GM21528 (cell line): Measurements from ENCODE around the gene LDLRAP1.
"Not testable (repeated sequence)": the region's sequence is repeated elsewhere in the genome, so short reads cannot be mapped to it uniquely, and the experiment has no call there.

Source experiments
- ATAC-seq: cut with Tn5 transposase; IDR thresholded peaks from one replicate; pipeline ENCODE4 v1.9.1; 2021; ENCODE audit warnings: mild to moderate bottlenecking, moderate library complexity; ENCODE audit not compliant: unreplicated experiment, low FRiP score

Gene LDLRAP1

GRCh38 chr1:25572708-25573590, 29.5 kb downstream of the LDLRAP1 start:
- ATAC-seq = no peak

DNA sequence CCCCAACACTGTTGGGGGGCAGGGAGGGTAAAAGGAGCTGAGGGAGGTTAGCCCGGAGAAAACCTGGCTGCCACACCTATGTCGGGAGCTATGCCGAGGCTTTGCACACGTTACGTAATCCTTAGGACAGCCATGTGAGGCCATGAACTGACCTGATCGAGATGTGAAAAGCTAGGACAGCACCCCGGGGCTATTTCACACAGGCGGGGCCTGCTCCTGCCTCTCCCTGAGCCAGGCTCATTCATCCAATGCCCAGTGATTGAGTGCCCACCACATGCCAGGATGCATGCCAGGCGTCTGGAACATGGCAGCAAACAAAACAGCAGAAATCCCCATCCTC, 30.2 kb downstream of the LDLRAP1 start:
- no peak for ATAC-seq

GRCh38 chr1:25573961-25574360, 30.6 kb downstream of the LDLRAP1 start:
- ATAC-seq = no peak

- ATAC-seq = no peak
These were observed 31.8 kb downstream of the LDLRAP1 start for GRCh38 chr1:25575191-25575590.

- ATAC-seq = no peak
These were observed 33.2 kb downstream of the LDLRAP1 start for GRCh38 chr1:25576459-25577133.

GRCh38 chr1:25577134-25577920, 33.9 kb downstream of the LDLRAP1 start:
- no peak for ATAC-seq

GRCh38 chr1:25579292-25580252, 36.2 kb downstream of the LDLRAP1 start:
- no peak for ATAC-seq

DNA sequence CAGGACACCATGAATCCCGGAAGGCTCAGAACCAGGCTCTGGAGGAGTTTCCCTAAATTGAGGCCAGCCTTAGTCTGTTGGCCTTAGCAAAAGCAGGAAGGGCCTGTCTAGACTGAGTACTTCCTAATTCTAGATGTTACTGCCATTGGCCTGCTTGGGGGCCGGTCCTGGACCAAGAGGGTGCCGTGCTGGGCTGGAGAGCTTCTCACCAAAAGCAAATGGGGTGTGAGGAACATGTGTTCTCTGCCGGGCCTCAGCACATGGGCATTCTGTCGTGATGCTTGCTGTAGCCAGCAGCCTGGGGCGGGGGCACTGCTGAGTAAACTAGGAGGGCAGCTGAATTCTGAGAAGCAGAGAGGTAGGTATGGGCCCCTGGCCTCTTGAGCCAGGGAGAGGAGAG, 37.5 kb downstream of the LDLRAP1 start:
- no peak for ATAC-seq

DNA sequence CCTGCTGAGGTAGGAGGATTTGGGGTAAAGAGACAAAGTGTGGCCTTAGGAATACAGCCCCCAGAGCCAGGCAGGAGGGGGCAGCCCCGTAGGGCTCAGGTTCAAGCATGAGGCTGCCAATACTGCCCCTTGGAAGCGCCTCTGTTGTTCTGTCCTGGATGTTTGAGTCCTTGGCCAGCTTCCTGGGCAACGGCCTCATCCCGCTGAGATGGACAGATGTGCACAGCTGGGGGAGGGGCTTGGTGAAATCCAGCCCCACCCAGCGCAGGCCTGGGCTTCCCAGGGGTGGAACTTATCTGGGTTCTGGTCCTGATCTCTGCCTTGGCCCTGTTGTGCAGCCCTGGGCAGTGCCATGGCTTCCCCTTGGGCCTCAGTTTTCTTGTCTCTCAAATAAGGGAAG, 38.4 kb downstream of the LDLRAP1 start:
- ATAC-seq = no peak

GRCh38 chr1:25583519-25584370, 40.3 kb downstream of the LDLRAP1 start:
- ATAC-seq = no peak

DNA sequence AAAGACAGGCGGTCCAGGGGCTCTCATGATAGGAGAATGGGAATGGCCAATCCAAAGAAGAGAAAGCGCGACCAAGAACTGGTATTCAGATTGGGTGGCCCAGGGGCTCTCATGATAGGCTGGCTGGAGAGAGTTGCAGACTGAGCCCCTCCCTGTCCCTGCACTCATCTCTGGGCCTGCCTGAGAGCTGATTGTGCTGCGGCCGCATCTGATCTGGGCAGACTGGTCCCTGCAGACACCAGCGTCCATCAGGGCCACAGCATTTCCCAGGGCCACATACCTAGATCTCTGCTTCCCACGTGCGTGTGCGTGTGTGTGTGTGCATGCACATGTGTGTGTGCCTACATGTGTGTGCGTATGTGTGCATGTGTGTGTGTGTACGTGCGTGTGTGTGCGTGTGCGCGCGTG, 42.8 kb downstream of the LDLRAP1 start:
- ATAC-seq = no peak

DNA sequence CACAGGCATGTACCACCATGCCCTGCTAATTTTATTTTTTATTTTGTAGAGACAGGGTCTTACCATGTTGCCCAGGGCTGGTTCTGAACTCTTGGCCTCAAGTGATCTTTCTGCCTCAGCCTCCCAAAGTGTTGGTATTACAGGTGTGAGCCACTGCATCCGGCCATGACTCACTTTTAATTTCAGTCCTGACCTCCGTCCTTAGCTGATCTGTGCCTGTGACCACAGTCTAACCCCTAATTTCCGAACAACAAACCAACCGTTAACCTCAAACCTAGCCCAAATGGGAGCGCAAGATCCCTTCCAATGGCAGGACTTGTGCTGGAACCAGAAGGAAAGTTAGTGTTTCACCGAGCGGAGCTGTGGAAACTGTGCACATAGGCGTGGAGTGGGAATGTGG, 43.9 kb downstream of the LDLRAP1 start:
- ATAC-seq = no peak

DNA sequence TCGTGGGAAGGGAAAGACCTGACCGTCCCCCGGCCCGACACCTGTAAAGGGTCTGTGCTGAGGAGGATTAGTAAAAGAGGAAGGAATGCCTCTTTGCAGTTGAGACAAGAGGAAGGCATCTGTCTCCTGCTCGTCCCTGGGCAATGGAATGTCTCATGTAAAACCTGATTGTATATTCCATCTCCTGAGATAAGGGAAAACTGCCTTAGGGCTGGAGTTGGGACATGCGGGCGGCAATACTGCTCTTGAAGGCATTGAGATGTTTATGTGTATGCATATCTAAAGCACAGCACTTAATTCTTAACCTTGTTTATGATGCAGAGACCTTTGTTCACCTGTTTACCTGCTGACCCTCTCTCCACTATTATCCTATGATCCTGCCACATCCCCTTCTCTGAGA, 44.8 kb downstream of the LDLRAP1 start:
- not testable (repeated sequence) for ATAC-seq

DNA sequence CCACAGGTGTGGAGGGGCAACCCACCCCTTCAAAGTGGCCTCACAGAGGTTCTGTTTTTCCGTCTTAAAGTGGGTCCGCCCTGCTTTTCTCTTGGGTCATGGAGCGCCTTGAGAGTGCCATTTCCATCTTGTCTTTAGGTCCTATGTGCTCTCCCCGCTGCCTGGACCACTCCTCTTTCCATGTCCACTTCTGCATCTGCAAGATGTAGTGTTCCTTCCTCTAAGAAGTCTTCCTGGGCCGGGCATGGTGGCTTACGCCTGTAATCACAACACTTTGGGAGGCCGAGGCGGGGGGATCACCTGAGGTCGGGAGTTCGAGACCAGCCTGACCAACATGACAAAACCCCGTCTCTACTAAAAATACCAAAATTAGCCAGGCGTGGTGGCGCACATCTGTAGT, 45.4 kb downstream of the LDLRAP1 start:
- ATAC-seq = not testable (repeated sequence)

DNA sequence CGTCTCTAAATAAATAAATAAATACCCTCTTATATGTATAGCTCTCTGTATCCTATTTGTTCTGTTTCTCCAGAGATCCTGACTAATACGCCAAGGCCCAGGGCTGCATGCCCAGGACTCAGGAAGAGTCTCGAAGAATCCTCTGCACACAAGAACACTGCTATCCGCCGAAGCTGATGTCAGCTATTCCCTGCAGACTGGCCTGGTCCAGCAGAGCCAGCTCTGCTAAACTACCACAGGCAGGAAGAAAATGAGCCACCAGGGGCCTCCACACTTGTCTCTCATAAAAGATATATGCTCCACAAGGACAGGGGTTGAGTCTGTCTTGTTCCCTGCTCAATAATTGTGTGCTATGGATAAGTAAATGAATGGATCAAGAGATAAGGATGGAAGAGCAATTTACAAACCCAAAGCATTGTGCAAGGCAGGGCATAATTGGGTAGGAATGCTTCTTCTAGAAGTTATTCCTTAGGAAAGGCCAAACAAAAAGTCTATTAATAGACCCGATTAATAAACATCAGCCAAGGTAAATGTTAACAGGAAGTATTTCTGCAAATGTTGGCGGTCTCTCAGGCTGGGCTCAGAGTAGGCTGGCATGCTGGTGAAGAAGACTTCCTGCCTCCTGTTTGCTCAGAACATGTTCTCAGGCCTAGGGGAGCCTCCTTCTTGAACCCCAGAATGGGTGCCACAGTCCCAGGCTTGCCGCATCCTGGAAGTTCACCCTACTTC, 46.9 kb downstream of the LDLRAP1 start:
- no peak for ATAC-seq

DNA sequence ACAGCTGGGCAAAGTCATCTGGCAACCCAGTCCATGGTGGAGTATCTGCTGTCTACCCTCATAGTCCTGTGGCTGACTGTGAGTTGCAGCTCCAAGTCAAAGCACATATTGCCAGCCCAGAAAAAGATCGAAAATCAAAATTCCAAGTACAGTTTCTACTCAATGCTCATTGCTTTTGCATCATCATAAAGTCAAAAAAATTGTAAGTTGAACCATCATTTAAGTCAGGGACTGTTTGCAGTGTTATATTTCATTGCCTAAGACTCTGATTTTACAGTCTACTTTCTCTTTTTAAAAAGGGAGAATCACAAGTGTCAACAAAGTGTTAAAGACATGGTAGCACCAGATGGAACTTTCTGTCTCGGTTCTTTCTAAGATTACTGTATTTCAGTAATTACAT, 50.5 kb downstream of the LDLRAP1 start:
- ATAC-seq = no peak

GRCh38 chr1:25594971-25595370, 51.6 kb downstream of the LDLRAP1 start:
- no peak for ATAC-seq

- ATAC-seq = not testable (repeated sequence)
These were observed 53.2 kb downstream of the LDLRAP1 start for GRCh38 chr1:25596641-25597040.

GRCh38 chr1:25598879-25599278, 55.5 kb downstream of the LDLRAP1 start:
- no peak for ATAC-seq
